ENCODE measurements around the gene WDR70. TPM values are rescaled to one million over a fixed set of nuclear protein-coding genes. Genes with fewer than 3 reads are reported as not detected.
A peak's percentile ranks its signal among the peaks of the same experiment; 100 is the strongest.

The WDR70 gene
- polyA plus RNA-seq, 1 of the 3 experiments (the other 2 are of a cell fraction) = 14.2 TPM

GRCh38 chr5:37742111-37742510, 363.0 kb downstream of the WDR70 start:
- H3K79me2 ChIP-seq (ENCODE audit: insufficient read depth) = no peaks in the 10 kb centered on the region
- no peak overlapping the region for H2AFZ ChIP-seq (ENCODE audit: low read depth)
- no peaks in the 10 kb centered on the region for H4K20me1 ChIP-seq (ENCODE audit: insufficient read depth)
- no peak overlapping the region for H3K4me2 ChIP-seq
- no peak for DNase-seq
- ChIA-PET CTCF (no interaction called here), POLR2A (no interaction called here)
- TF ChIP-seq CHD2 (IDR thresholded peaks at IDR 0.05; ENCODE audit: low read length, partially characterized antibody) (no peak), FOXJ3 (CRISPR knock-in tag; IDR thresholded peaks at IDR 0.05) (no peak), FOSL2 (IDR thresholded peaks at IDR 0.05; ENCODE audit: borderline replicate concordance, low read depth) (no peak), NRF1 (IDR thresholded peaks at IDR 0.05; ENCODE audit: low read depth, low read length) (no peak), NFIC (IDR thresholded peaks at IDR 0.05; ENCODE audit: borderline replicate concordance) (no peak), TAF1 (IDR thresholded peaks at IDR 0.05; ENCODE audit: borderline replicate concordance, low read depth, low read length) (no peak), POLR2AphosphoS5 (IDR thresholded peaks at IDR 0.05; ENCODE audit: low read depth, low read length) (no peak), SMC3 (IDR thresholded peaks at IDR 0.05; ENCODE audit: low read depth, low read length) (no peak)
- TF ChIP-seq, protein P1, sequence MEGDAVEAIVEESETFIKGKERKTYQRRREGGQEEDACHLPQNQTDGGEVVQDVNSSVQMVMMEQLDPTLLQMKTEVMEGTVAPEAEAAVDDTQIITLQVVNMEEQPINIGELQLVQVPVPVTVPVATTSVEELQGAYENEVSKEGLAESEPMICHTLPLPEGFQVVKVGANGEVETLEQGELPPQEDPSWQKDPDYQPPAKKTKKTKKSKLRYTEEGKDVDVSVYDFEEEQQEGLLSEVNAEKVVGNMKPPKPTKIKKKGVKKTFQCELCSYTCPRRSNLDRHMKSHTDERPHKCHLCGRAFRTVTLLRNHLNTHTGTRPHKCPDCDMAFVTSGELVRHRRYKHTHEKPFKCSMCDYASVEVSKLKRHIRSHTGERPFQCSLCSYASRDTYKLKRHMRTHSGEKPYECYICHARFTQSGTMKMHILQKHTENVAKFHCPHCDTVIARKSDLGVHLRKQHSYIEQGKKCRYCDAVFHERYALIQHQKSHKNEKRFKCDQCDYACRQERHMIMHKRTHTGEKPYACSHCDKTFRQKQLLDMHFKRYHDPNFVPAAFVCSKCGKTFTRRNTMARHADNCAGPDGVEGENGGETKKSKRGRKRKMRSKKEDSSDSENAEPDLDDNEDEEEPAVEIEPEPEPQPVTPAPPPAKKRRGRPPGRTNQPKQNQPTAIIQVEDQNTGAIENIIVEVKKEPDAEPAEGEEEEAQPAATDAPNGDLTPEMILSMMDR (IDR thresholded peaks at IDR 0.05) = no peak
- TF ChIP-seq, protein P2, sequence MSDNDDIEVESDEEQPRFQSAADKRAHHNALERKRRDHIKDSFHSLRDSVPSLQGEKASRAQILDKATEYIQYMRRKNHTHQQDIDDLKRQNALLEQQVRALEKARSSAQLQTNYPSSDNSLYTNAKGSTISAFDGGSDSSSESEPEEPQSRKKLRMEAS (IDR thresholded peaks at IDR 0.05; ENCODE audit: low read depth) = no peak
- H3K27me3 ChIP-seq (ENCODE audit: insufficient read depth) = no peaks in the 10 kb centered on the region
- H3K9me3 ChIP-seq = no peaks in the 10 kb centered on the region
- H3K9me2 ChIP-seq = no peaks in the 10 kb centered on the region
- peaks cover 0 to 9% of the 10 kb centered on the region in 2 experiments for H3K36me3 ChIP-seq (replicated peaks in 1 of 2; ENCODE audit: control insufficient read depth in 1 of 2, insufficient read depth in 2 of 2, low read length in 1 of 2)
- peaks cover 0 to 28% of the 10 kb centered on the region in 2 experiments; a peak in 3 of 4 replicates for H3K4me1 ChIP-seq (ENCODE audit: control insufficient read depth in 1 of 2, insufficient read depth in 2 of 2, low read depth in 1 of 2, low read length in 1 of 2)
- H3K27ac ChIP-seq (ENCODE audit: low read depth in 2 of 2, low read length in 1 of 2) = no peak overlapping the region
- H3K4me3 ChIP-seq (ENCODE audit: low read depth in 2 of 2, low read length in 1 of 2) = no peak overlapping the region
- H3F3A ChIP-seq (replicated peaks; ENCODE audit: insufficient read depth) = peaks cover 39% of the 10 kb centered on the region
- no peak overlapping the region for H3K9ac ChIP-seq

DNA sequence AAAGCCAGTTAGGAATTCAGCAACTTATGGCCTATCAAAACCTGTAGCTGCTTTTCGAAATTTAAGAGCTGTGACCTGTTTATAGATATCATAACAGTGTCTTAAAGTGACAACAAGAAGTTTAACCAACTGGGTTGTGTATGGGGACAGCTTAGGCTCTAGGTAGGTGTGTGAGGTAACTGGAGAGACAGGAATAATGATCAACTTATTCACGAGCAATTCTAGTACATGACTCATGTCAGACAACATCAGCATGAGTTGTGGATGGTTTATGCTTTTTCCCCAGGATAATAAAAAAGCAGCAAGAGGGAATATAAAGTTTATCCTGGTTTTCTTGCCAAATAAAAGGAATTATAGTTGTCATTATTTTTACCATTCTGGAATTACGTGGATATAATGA, 372.1 kb downstream of the WDR70 start:
- Histone ChIP-seq H3K9me2 (no peaks in the 10 kb centered on the region), H2AFZ (ENCODE audit: low read depth) (no peak overlapping the region), H3K36me3 (replicated peaks in 1 of 2; ENCODE audit: control insufficient read depth in 1 of 2, insufficient read depth in 2 of 2, low read length in 1 of 2) (peaks cover 4 to 14% of the 10 kb centered on the region in 2 experiments), H3K9ac (no peak overlapping the region), H3K4me3 (ENCODE audit: low read depth in 2 of 2, low read length in 1 of 2) (no peak overlapping the region), H3K4me1 (ENCODE audit: control insufficient read depth in 1 of 2, insufficient read depth in 2 of 2, low read depth in 1 of 2, low read length in 1 of 2) (peaks cover 0 to 13% of the 10 kb centered on the region in 2 experiments; a peak in 1 of 4 replicates), H3K27me3 (ENCODE audit: insufficient read depth) (no peaks in the 10 kb centered on the region), H3K9me3 (no peaks in the 10 kb centered on the region), H3K79me2 (ENCODE audit: insufficient read depth) (no peaks in the 10 kb centered on the region), H3K27ac (ENCODE audit: low read depth in 2 of 2, low read length in 1 of 2) (peak overlapping the region in 1 of 2 experiments; percentile 41; a peak in 2 of 4 replicates), H3K4me2 (no peak overlapping the region), H4K20me1 (ENCODE audit: insufficient read depth) (no peaks in the 10 kb centered on the region), H3F3A (replicated peaks; ENCODE audit: insufficient read depth) (peaks cover 9% of the 10 kb centered on the region)
- WGBS (ENCODE audit: low lambda C conversion rate) = 70% methylated on average over 3 of the region's 3 CpGs
- ChIA-PET POLR2A (no interaction called here), CTCF (no interaction called here)
- TF ChIP-seq FOSL2 (IDR thresholded peaks at IDR 0.05; ENCODE audit: borderline replicate concordance, low read depth) = peak; percentile 48; the same call in 1 of the 2 replicates
- TF ChIP-seq NRF1 (IDR thresholded peaks at IDR 0.05; ENCODE audit: low read depth, low read length) = no peak
- TF ChIP-seq JUND (IDR thresholded peaks at IDR 0.05) = 0 out of 2 replicates have a peak, but pooled peaks have one; percentile 7
- no peak for DNase-seq
